ENCODE measurements around the gene ZNF609.
A peak's percentile ranks its signal among the peaks of the same experiment; 100 is the strongest.

The ZNF609 gene

DNA sequence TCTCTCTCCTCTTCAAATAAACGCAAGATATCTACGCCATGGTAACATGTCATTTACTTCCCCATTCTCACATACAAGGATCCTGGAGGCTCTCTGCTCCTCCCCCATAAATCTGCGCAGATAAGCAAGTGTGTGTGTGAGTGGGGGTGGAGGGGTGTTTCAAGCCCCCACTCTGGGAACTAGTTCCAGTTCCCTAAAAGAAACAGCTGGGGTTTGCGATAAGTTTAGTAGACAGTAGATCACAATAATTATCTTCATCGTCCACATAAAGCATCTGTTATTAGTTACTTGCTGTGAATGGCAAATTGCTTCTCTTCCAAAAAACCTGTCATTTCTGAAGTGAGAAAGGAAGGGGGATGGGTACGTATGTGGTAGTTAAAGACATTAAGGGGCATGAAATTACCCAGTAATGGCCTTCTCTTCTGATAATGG lies 235.2 kb downstream of the ZNF609 start:
- DNase-seq (ENCODE audit: low read depth) = no peak

DNA sequence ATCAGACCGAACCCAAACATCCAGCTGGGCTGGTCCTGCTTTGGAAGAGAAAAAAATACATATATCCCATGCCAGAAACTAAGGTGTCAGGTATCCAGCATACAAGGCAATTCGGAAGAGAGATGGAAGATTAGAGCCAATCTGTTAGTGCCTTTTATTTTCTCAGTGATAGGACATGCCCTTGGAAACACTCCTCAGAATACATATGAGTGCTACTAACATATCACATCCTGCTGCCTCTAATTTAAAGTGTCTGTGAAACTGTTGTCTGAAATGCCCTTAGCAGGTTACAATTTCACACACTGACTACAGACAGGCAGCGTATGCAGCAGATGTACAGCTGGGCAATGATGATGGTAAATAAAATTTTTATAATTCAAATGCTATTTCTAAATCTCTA lies 236.1 kb downstream of the ZNF609 start:
- DNase-seq (ENCODE audit: low read depth) = no peak

DNA sequence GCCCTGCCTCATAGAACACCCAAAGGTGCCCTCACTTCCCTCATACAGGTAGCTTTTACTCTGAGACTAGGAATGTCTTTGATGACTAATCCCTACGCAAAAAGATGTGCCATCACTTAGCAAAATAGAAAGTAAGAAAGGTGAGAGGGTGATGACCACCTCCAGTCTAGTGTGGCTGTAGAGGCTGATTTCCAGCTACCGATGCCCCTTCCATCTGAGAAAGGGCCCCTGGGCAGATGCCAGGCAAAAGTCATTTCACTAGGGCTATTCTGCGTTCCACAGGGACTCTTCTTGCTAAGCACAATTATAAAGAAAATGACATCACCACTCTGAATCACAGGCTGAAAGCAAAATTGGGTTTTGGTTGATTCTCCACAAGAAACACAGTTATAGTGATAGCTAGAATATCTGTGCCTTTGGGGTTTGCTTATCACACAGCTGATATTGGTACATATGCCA lies 237.6 kb downstream of the ZNF609 start:
- DNase-seq (ENCODE audit: low read depth) = no peak

DNA sequence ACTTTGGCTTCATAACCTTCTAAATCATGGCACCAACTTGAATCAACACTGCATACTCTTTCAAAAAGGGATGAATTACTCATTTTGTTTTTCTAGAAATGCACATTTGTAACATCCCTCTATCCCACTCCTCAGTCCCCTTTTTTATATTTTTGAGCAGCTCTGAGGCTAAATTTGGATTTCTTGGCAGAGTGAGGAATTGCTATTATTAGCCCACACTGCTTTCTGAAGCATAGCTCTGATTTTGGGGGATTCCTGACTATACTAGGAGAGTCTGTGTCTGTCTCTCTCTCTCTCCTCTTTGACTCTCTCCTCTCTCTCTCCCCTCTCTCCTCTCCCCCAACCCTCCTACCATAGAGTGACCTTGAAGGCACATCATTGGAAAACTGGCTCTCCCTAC lies 238.4 kb downstream of the ZNF609 start:
- DNase-seq (ENCODE audit: low read depth) = no peak

DNA sequence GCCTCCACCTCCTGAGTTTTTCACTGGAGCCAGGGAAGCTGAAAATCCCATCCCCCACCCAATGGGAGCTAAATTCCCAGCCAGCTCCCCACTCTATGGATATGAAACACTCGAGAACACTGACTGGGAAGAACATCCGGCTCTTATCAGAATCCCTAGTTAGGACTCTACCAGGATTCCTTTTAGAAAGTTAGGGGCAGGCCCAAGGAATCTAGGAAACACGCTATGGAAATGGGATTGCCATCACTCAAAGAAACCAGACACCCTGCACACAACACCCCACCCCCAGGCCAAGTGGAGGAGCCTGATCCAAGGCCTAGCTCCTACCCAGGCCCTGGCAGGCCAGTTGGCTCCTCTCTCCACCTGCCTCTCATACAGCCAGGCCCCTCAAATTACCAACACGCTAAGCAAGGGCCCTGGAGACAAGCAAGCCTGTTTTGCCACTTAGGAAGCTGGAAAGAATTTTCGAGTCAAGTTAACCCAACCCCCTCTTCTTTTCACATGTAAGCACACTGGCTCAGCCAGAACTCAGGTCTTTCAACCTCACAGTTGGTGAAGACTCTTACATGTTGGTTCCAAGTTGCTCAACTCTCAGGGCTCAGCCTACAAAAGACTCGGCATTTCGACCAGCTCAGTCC lies 239.5 kb downstream of the ZNF609 start:
- DNase-seq (ENCODE audit: low read depth) = no peak

DNA sequence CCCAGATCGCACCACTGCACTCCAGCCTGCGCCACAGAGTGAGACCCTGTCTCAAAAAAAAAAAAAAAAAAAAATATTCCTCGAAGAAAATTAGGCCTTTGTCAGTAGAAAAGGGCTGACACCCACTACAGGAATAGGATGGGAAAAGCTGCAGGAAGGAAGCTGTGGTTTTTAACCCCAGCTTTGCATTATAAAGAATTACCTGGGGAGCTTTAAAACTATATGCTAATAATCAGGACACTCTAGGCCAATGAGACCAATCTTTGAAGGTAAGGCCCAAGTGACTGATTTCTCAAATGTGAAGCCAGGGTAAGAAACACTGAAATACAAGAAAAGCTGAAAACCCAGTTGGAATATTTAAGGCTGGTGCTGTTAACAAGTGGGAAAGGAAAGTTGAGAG lies 240.7 kb downstream of the ZNF609 start:
- DNase-seq (ENCODE audit: low read depth) = no peak

DNA sequence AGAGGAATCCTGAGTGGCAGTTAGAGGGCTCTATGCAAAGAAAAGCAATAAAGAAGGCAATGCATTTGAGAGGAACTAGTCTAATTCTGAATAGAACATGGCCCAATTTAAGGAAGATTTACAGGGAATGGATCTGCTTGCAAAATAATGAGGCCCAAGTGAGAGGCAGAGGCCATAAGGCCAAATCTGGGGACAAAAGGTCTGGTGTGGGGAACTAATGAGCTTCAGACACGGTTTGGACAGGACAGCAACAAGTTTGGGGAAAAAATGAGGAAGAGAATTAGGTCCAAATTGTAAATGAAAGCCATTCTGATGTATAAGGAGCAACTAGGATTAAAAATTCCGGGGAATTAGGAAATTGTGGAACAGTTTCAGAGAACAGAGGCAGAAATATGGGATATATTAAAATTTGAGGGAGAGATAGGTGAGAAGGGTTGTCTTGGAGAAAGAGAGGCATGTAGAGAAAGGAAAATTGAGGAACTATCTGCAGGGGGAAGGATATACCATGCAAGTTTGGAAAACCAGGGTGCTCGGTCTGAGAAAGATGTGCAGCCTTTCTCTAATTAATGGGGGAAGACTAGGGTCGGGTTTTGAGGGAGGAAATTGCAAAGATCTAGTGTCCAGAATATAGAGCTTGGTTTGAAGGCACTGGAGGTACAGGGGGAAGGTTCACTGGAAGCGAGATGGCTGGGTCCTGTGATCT lies 241.3 kb downstream of the ZNF609 start:
- no peak for DNase-seq (ENCODE audit: low read depth)

DNA sequence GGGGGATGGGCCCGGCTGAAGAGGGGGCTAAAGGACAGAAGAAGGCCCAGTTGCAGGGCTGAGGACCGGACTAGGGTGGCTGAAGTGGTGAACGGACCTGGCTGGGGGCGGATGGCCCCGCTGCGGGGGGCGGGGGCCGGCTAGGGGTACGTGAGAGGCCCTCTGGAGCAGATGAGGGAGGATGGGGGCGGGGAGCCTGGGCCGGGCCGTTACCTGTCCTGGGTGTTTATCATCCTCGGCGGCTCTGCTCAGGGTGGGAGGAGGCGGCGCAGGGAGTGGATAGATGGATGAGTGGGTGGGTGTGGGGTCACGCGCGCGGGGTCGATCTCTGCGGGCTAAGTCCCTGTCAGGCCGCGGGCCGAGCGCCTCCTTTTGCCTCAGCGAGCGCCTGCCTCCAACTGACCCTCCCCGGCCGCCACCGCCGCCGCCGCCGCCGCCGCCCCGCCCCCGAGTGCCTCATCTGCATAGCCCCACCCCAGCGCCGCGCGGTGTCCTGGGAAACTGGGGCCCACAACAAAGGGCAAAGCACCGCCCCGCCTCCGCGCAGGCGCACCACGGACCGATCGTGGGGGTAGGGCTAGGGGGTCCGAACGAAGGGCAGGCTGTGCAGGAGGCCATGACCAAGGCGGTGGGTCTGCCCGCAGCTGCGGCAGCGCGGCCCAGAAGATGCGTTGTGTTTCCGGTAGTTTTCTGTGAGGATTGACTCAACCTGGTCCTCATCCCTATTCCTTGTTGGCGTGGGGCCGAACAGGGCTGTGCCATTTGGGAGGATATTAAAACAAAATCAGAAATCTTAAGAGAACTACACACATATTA lies 242.6 kb downstream of the ZNF609 start:
- DNase-seq (ENCODE audit: low read depth) = peak; percentile 82

DNA sequence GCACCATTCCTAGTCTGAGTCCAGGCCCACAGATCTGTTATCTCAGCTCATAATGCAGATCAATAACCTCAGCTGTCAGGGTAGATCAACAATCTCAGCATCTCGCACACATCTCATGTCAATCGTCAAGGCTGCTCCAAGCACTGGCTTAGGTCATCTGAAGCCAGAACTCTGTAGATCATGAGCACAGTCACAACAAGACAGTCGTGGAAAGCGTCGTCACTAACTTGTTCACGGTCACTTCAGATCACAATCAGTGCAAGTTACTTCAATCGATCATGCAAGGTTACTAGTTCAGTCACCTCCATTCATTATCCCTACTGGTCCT lies 243.2 kb downstream of the ZNF609 start:
- no peak for DNase-seq (ENCODE audit: low read depth)

DNA sequence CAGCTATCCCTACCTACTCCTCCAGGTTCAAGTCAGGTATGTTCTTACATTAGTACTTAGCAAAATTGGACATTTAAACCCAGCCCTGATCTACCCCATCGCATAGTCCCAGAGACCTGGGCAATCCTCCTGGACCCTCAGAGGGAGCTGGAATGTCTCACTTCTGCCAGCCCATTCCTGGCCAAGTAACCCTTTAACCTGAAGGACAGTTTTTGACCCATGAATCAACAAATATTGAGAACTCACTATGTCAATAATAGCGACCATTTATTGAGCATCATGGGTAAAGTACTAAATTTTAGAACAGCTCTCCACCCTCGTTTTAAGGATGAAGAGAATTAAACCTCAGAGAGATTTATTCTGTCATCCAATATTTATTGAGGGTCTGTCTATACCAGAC lies 244.6 kb downstream of the ZNF609 start:
- DNase-seq (ENCODE audit: low read depth) = no peak

DNA sequence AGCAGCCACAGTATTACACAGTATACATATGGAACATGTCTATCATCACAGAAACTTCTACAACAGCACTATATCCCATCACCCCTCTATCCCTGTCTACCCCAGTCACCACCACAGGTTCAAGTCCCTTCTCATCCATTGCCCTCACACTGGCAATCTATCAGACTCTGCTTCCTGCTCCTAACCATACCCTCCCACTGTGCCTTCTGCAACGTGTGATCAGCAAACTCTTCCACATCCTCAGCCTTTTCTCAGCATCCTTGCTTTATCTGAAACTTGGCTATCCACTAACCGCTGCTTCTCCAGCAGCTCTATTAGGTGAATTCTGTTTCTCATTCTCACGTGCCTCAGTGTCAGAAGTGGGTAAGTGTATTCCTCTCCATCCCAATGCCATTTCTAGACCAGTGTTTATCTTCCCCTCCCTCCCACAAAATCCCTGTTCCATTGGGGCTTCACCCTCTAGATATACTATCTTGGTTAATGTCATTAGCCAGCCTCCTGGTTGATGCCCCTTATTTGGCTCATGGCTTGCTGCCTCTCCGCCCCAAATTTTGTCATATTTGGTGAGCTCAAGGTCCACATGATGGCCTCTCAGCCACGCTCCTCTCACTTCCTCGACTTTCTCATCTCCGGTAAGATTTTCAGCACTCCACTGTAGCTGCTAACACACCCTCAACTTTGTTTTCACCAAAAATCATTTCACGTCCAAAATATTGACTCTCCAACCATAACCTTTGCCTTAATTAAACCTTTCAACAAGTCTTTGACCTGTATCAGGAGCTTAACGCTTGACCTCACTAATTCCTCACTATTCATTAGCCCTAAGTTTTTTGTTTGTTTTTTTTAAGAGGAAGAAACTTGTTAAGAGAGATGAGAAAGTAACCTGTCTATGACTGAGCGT lies 245.9 kb downstream of the ZNF609 start:
- no peak for DNase-seq (ENCODE audit: low read depth)

DNA sequence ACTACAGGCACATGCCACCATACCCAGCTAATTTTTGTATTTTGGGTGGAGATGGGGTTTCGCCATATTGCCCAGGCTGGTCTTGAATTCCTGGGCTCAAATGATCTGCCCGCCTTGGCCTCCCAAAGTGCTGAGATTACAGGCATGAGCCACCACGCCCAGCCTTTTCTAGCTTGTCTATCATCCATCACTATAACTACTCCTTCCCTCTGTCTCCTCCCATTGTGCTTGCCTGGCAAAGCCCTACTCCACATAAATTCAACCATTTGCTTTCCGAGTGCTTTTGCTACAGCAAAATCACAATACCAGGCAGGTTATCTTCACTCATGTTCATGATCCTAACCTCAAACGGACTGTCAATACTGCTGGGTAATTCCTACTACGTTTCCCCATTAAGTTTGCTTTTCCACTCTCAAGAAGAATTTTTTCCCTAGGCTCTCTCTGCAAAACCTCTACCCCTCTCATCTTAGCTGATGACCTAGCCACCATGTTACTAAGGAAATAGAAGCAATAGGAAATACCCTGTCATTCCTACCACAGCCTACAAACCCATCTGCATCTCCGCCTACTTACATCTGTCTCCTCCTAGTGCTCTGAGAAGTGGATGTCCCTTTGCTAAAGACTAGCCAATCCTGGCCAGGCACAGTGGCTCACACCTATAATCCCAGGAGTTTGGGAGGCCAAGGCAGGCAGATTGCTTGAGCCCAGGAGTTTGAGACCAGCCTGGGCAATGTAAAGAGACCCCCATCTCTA lies 250.5 kb downstream of the ZNF609 start:
- no peak for DNase-seq (ENCODE audit: low read depth)

DNA sequence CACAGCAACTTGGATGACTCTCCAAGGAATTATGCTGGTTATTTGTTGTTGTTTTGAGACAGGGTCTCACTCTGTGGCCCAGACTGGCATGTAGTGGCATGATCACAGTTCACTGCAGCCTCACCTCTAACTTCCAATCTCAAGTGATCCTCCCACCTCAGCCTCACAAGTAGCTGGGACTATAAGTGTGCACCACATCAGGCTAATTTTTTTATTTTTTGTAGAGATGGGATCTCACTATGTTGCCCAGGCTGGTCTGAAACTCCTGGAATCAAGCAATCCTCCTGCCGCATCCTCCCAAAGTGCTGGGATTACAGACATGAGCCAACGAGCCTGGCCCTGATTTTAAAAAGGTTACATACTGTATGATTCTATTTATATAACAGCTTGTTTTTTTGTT lies 252.0 kb downstream of the ZNF609 start:
- DNase-seq (ENCODE audit: low read depth) = no peak

DNA sequence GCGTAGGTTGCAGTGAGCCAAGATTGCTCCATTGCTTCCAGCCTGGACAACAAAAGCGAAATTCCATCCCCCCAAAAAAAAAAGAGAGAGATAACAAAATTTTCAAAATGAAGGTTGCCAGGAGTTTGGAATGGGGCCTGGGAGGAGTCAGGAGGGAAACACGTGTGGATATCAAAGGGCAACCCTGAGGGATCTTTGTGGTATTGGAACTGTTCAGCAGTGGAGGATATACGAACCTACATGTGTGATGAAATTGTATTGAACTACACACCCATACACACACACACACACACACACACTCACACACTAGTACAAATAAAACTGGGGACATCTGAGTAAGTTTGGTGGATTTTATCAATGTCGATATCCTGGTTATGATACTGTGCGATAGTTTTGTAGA lies 253.2 kb downstream of the ZNF609 start:
- DNase-seq (ENCODE audit: low read depth) = no peak

DNA sequence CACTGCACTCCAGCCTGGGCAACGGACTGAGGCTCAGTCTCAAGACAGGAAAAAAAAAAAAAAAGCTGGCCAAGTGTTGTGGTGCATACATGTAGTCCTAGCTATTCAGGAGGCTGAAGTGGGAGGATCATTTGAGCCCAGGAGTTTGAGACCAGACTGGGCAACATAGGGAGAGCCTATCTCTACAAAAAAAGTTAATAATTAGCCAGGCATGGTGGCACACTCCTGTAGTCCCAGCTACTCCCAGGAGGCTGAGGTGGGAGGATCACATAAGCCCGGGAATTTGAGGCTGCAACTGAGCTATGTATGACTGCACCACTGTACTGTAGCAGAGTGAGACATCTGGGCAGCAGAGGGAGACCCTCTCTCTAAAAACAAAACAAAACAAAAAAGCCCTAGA lies 256.1 kb downstream of the ZNF609 start:
- no peak for DNase-seq (ENCODE audit: low read depth)

DNA sequence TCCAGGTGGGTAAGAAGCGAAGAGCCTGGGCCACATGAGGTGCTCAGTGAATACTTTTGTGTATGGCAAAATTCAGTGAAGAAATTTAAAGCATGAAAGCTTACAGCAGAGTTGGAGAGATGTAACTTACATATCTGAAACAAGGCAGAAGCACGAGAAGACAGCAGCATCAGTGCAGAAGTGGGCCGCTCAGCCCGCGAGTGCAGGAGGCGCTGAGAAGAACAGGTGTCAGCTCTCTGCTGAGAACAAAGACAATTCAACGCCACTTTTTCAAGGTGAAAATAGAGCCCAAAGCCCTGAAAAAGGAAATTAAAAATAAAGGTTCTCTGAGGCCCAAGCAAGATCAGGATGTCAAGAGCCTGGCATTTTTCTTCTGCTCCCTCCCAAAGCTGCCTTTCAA lies 256.8 kb downstream of the ZNF609 start:
- DNase-seq (ENCODE audit: low read depth) = no peak

DNA sequence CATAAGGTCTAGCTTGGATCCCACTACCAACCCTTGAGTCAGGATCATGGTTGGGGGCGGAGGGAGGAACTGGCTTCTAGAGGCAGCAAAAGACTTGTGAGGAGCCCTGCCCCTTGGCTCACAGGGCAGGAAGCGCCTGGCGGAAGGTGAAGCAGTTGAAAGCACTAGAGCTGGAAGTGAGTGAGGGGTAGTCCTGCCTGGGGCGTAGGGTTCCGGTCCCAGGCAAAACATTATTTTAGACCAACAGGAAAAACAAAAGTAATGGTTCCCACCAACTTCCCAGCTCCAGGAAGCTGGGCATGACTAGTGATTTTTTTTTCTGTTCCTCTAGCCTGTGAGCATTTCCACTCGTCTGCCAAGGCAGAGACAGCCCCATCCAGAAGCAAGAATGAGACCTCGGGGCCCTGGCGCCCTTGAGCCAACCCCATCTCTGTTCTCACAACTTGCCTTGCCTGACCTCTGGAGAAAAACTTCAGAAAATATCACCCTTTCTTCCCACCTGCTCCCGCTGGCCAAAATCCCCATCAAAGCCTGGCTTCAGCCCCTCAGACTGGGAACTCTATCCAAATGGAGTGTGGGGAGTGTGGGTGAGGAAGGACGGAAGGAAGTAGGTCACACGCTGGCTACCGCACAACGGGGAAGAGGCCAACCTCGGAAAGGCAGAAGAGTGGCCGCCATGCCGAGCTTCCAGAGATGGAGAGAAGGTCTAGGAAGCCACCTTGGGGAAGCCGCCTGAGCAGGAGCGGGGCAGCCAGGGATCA lies 257.5 kb downstream of the ZNF609 start:
- no peak for DNase-seq (ENCODE audit: low read depth)

DNA sequence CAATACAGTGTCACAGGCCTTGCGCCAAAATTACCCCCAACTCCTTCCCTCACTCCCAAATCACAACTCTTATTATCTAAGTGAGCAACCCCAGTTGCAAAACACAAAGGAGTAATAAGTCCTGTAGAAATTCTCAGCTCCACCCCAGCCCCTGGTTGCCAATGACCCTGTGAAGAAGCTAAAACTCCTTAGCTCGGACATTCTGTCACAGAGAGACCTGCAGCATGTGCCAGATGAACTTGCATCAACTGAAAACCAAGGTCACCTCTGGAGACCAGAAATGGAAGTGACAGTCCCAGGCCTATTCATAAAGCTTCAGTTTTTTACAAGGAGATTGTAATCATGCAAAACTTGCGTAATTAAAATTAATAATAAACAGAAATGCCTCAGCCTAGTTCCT lies 259.8 kb downstream of the ZNF609 start:
- no peak for DNase-seq (ENCODE audit: low read depth)

DNA sequence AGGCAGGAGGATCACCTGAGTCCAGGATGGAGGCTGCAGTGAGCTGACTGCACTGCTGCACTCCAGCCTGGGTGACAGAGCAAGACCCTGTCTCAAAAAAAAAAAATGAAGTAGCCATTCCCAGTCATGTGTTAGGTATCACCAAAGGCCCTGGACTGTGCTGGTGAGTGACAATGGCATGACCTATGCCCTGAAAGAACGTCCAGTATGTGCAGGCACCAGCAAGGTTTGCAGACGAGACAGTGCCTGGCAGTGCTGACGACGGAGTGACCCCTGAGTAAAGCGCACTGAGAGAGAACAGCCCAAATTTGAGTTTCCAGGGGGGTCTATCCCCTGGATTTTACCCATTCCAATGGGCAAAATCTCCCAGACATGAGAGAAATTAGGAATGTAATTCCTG lies 269.8 kb downstream of the ZNF609 start:
- DNase-seq (ENCODE audit: low read depth) = no peak

DNA sequence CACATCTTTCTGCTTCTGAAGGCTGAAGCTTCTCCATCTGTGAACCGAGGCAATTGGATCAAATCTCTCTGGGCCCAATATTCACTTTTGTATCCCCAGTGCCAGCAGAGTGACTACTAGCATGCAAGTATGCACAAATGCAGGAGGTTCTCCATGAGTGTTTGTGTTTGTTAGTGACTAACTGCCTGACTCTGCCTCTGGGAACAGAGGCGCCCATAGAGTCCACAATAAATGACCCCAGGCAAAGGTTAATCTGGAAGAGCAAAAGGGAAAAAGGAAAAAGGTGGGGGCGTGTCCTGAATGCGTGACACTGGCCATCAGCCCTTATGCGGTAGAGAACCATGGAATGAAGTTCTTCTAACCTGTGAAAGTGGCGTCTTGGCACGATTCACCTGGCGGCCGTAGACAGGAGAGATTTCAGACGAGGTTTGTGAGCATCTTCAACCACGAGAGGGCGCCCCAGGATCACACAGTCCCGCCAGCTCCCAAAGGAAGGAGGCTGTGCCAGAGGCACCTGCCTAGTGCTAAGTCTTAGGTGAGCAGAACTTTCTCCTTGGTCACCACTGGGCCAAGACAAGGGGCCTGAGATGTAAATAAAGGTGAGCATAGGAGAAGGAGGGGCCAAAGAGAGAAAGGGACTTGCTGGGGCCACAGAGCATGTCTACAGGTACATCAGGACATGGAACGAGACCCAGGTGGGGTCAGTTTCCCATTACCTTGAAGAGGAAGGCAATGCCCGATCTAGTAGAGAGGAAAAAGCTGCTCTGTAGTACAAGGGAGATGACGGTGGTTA lies 270.8 kb downstream of the ZNF609 start:
- peak; percentile 32 for DNase-seq (ENCODE audit: low read depth)
